Activated CD8-positive, alpha-beta T cell treated with anti-CD3 and anti-CD28 coated beads, Interleukin-2, amount 10 ng/mL, durations not matched to agents 7 days and 5 days (primary cell): ENCODE measurements around the gene APOL3. TPM values are rescaled to one million over a fixed set of nuclear protein-coding genes. Genes with fewer than 3 reads are reported as not detected.
"Not testable (repeated sequence)": the region's sequence is repeated elsewhere in the genome, so short reads cannot be mapped to it uniquely, and the experiment has no call there.

Experiments used
- ATAC-seq: fragments of 150-1000 bp; cut with Tn5 transposase; one replicate; pipeline ENCODE4 v1.10.0; 2021; ENCODE audit warnings: moderate library complexity
- CTCF ChIA-PET: fragments of 350-600 bp; sonication (Branson Sonifier 250); formaldehyde crosslinking; loops from one replicate; lab custom pipeline; 2021; ENCODE audit warnings: antibody characterized with exemption; lab: Charles Lee
- POLR2A ChIA-PET: fragments of 350-600 bp; sonication (Branson Sonifier 250); formaldehyde crosslinking; loops from one replicate; lab custom pipeline; 2021; ENCODE audit warnings: antibody characterized with exemption; lab: Charles Lee
- DNase-seq: peaks from one replicate; pipeline ENCODE4 v3.0.0-alpha.2; 2020
- H3K27ac Mint-ChIP-seq: one replicate; pipeline ENCODE4 v1.8.0; 2021; ENCODE audit warnings: mild to moderate bottlenecking, mixed read lengths
- H3K27me3 Mint-ChIP-seq: one replicate; pipeline ENCODE4 v1.8.0; 2021; ENCODE audit warnings: low read depth, mixed read lengths
- H3K36me3 Mint-ChIP-seq: one replicate; pipeline ENCODE4 v1.8.0; 2021; ENCODE audit warnings: low read depth, mixed read lengths
- H3K4me1 Mint-ChIP-seq: one replicate; pipeline ENCODE4 v1.8.0; 2021; ENCODE audit warnings: low read depth, mixed read lengths
- H3K4me3 Mint-ChIP-seq: one replicate; pipeline ENCODE4 v1.8.0; 2021; ENCODE audit warnings: mild to moderate bottlenecking, mixed read lengths
- H3K9me3 Mint-ChIP-seq: one replicate; pipeline ENCODE4 v1.8.0; 2022; ENCODE audit warnings: mixed read lengths; ENCODE audit not compliant: insufficient read depth
- total RNA-seq, 2 experiments: library from RNA; stranded (reverse); gene quantifications; one replicate each; pipeline ENCODE4 v1.2.3, GENCODE V29; 2021

APOL3 gene
- total RNA-seq, 2 experiments from 2014 or later: 77.1 to 80.2 TPM

DNA sequence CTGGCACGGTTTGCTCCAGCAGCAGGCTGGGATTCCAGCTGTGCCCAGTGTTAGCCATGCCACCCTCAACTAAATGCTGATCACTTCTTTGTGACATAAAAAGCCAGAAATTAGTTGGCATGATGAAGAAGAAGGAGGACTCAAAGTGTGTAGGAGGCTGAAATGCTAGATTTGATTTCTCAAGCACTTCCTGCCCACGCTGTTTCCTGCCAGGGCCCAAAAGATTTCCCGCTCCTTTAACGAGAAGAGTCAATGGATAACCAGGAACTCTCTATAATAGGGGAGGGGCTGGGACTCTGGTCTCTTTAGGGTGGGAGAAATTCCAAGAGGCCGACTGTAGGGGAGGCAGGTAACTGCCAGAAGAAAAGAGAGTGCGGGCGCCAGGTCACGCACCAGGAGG, 26.4 kb downstream of the APOL3 start:
- Mint-ChIP-seq H3K27ac (no peak overlapping the region), H3K36me3 (peaks cover 1% of the 10 kb centered on the region), H3K9me3 (no peaks in the 10 kb centered on the region), H3K4me3 (no peak overlapping the region), H3K4me1 (peaks cover 8% of the 10 kb centered on the region), H3K27me3 (peaks cover 6% of the 10 kb centered on the region)
- ATAC-seq (no peak), DNase-seq (no peak)
- CTCF ChIA-PET: interaction anchor here (2.4 to 3.4 kb wide), 2 partner anchors 10 to 68 kb away, joined by 15 read pairs; no protein-coding TSS in a partner anchor
- POLR2A ChIA-PET: no interaction called here

DNA sequence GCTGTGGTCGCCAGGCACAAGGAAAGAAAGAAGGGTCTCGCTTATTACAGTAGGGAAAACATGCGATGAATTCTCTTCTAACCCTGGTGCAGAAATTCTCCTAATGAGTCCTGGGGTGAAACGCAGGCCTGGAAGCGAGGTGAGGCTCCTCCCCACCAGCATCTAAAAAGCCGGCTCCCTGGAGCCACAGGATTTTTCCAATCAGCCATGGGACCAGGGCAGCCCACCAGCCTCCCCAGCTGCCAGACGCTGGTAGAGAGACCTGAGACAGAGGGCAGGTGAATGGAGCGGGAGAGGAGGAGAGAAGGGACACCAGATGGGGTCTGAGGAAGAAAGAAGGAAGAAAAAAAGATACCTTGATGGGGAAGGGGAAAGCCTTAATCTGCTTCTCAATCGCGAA, 28.6 kb downstream of the APOL3 start:
- peaks cover 13% of the 10 kb centered on the region for H3K27me3 Mint-ChIP-seq
- H3K36me3 Mint-ChIP-seq: no peaks in the 10 kb centered on the region
- ChIA-PET POLR2A (no interaction called here), CTCF (interaction anchor here (3.4 kb wide), 1 partner anchor 66 kb away, joined by 15 read pairs; no protein-coding TSS in a partner anchor)
- no peaks in the 10 kb centered on the region for H3K9me3 Mint-ChIP-seq
- no peak for DNase-seq
- no peak for ATAC-seq
- H3K4me1 Mint-ChIP-seq: peaks cover 8% of the 10 kb centered on the region
- no peak overlapping the region for H3K27ac Mint-ChIP-seq
- no peak overlapping the region for H3K4me3 Mint-ChIP-seq

DNA sequence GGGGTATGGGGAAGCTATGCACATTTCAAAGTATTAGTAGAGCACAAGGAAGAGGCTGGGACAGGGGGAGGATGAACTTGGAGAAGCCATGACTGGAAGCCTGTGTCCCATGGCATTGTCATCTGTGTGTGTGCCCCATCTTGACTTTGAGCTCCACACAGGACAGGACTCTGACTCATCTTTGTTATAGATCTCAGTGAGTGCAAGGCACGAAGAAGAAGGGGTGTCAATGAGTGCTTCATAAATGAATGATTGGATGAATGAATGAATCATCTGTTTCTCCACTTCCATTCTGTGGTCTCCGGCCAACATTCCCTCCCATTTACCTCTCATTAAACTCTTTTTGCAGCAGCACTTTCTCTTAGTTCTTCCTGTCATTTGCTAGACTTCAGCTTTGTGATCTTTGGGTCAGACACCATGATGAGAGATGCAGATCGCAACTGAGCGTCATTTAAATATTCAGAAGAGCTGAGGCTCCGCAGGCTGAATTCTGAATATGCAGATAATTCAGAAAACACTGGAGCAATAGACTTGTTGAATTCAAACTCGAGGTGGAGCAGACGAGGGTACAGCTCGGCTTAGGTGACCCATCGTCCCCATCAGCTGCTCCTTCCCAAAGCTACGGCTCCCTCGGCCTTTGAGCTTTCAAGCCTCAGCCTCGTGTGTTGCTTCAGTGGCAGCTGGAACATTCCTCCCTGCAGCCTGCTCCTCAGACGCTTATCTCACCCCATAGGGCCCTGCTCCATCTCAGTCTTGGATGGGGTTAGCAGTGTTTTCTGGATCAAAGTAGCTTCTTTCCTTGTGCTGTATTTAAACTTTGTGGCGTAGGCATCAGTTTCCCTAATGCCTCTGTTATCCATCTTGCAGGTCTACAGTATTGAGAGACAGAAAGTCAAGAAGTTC, 30.8 kb downstream of the APOL3 start:
- ATAC-seq (no peak), DNase-seq (no peak)
- no peaks in the 10 kb centered on the region for H3K9me3 Mint-ChIP-seq
- no peaks in the 10 kb centered on the region for H3K36me3 Mint-ChIP-seq
- H3K4me3 Mint-ChIP-seq: no peak overlapping the region
- H3K27ac Mint-ChIP-seq: no peak overlapping the region
- ChIA-PET POLR2A (no interaction called here), CTCF (interaction anchor here (0.6 to 1.5 kb wide), 5 partner anchors 15 to 1000 kb away, joined by 3 to 6 read pairs (median 3); no protein-coding TSS in a partner anchor)
- peaks cover 15% of the 10 kb centered on the region for H3K27me3 Mint-ChIP-seq
- peaks cover 9% of the 10 kb centered on the region for H3K4me1 Mint-ChIP-seq

DNA sequence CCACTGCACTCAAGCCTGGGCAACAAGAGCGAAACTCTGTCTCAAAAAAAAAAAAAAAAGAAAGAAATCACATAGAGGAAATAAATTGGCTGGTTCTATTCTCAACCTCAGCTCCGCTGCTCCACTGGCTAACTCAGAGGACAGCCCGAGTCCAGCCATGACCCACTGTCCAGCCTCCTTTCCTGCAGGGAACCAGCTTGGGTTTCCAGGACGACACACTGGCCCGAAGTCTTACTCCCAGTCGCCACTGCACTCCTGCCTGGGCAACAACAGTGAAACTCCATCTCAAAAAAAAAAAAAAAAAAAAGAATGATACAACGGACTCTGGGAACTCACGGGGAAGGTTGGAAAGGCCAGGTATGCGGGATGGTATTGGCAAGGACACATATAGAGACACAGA, 31.5 kb downstream of the APOL3 start:
- POLR2A ChIA-PET: no interaction called here
- no peaks in the 10 kb centered on the region for H3K9me3 Mint-ChIP-seq
- DNase-seq (no peak), ATAC-seq (no peak)
- peaks cover 11% of the 10 kb centered on the region for H3K4me1 Mint-ChIP-seq
- no peaks in the 10 kb centered on the region for H3K36me3 Mint-ChIP-seq
- CTCF ChIA-PET: interaction anchor here (0.6 to 1.5 kb wide), 5 partner anchors 14 to 1000 kb away, joined by 3 to 6 read pairs (median 3); no protein-coding TSS in a partner anchor
- no peak overlapping the region for H3K27ac Mint-ChIP-seq
- no peak overlapping the region for H3K4me3 Mint-ChIP-seq
- H3K27me3 Mint-ChIP-seq: peaks cover 15% of the 10 kb centered on the region

DNA sequence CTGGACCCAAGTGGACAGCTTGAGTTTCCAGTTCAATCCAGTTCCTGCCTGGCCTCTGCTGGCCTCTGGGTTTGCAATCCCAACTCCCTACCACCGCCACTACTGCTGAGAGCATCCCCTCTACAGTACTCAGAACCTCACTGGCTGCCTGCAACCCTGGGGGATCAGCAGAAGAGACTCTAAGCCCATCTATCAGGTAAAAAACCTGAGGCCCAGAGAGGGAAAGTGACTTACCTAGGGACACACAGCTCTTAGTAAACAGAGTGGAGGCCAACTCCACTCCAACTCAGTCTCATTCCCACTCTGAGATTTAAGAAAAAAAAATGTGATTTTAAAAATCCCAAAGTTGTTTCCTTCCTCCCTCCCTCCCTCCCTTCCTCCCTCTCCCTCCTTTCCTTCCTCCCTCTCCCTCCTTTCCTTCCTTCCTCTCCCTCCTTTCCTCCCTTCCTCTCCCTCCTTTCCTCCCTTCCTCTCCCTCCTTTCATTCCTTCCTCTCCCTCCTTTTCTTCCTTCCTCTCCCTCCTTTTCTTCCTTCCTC, 34.5 kb downstream of the APOL3 start:
- ChIA-PET CTCF (interaction anchor here (0.9 to 4.3 kb wide), 6 partner anchors 11 to 775 kb away, joined by 3 to 37 read pairs (median 10); partner anchors contain the start of gene APOL3), POLR2A (no interaction called here)
- peaks cover 15% of the 10 kb centered on the region for H3K27me3 Mint-ChIP-seq
- no peaks in the 10 kb centered on the region for H3K9me3 Mint-ChIP-seq
- DNase-seq (no peak), ATAC-seq (no peak)
- H3K4me3 Mint-ChIP-seq: no peak overlapping the region
- H3K27ac Mint-ChIP-seq: no peak overlapping the region
- peaks cover 17% of the 10 kb centered on the region for H3K4me1 Mint-ChIP-seq
- H3K36me3 Mint-ChIP-seq: no peaks in the 10 kb centered on the region

DNA sequence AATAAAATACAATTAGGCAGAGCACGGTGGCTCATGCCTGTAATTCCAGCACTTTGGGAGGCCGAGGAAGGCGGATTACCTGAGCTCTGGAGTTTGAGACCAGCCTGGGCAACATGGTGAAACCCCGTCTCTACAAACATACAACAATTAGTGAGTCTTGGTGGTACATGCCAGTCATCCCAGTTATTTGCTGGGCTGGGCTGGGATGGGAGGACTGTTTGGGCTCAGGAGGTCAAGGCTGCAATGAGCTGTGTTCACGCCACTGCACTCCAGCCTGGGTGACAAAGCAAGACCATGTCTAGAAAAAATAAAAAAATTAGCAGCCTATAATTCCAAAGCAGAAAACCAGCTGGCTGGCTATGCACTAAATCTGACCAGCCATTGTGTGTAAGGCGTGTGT, 35.1 kb downstream of the APOL3 start:
- ChIA-PET POLR2A (no interaction called here), CTCF (interaction anchor here (0.9 to 4.3 kb wide), 10 partner anchors 8 to 775 kb away, joined by 3 to 37 read pairs (median 10); partner anchors contain the start of gene APOL3)
- H3K27me3 Mint-ChIP-seq: peaks cover 10% of the 10 kb centered on the region
- H3K9me3 Mint-ChIP-seq: no peaks in the 10 kb centered on the region
- no peak for DNase-seq
- H3K36me3 Mint-ChIP-seq: no peaks in the 10 kb centered on the region
- no peak overlapping the region for H3K27ac Mint-ChIP-seq
- no peak overlapping the region for H3K4me3 Mint-ChIP-seq
- ATAC-seq: no peak
- peaks cover 17% of the 10 kb centered on the region for H3K4me1 Mint-ChIP-seq

DNA sequence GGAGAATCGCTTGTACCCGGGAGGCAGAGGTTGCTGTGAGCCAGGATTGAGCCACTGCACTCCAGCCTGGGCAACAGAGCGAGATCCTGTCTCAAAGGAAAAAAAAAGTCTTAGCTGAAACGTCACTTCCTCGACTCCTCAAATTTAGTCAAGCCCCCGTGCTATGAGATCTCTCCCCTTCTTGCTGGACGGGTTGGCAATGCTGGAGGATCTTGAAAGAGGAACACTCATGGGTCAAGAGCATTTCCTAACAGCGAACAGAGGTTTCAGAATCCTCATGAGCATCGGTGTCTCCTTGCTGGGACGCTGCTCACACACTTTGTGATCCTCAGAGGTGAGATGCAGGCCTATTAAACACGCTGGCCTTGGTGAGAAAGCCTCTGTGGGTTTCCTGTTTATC, 35.9 kb downstream of the APOL3 start:
- Mint-ChIP-seq H3K27me3 (peaks cover 9% of the 10 kb centered on the region), H3K4me1 (peaks cover 17% of the 10 kb centered on the region), H3K36me3 (no peaks in the 10 kb centered on the region), H3K4me3 (no peak overlapping the region), H3K27ac (no peak overlapping the region), H3K9me3 (no peaks in the 10 kb centered on the region)
- POLR2A ChIA-PET: interaction anchor here (1.0 kb wide), 1 partner anchor 38 kb away, joined by 3 read pairs; no protein-coding TSS in a partner anchor
- no peak for DNase-seq
- CTCF ChIA-PET: interaction anchor here (0.6 to 4.3 kb wide), 37 partner anchors 9 to 774 kb away, joined by 3 to 37 read pairs (median 4); partner anchors contain the start of genes APOL3 and RBFOX2
- ATAC-seq: no peak

DNA sequence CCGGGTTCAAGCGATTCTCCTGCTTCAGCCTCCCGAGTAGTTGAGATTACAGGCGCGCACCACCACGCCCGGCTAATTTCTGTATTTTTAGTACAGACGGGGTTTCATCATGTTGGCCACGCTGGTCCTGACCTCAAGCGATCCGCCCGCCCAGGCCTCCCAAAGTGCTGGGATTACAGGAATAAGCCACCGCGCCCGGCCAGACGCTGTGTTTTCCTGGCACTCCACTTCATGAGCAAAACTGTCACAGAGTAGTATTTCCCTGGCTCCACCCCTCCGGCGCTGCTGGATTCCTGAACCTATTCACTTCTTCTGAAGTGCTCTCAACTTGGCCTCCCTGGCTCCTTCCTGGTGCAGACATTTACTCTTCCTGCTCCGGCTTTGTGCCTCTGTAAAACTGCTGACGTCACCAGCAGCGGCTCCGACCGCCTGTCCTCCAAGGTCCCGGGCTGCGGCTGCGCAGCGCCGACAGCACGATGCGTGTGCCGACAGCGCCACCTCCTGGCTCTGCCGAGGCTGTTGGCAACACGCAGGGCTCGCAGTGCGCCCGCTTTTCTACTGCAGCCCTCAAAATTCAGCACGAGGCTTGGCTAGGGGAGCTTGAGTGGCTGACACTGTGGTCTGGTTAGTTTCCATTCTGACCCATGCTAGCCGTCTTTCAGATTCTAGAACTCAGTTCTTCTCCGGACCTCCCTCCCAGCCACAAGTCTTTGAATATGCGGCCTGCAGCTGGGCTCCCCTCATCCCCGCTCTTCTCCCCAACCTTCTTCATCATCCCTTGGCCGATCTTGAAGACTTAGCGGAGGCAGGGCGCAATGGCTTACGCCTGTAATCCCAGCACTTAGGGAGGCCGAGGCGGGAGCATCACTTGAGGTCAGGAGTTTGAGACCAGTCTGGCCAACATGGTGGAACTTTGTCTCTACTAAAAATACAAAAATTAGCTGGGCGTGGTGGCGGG, 36.6 kb downstream of the APOL3 start:
- H3K36me3 Mint-ChIP-seq: no peaks in the 10 kb centered on the region
- ChIA-PET POLR2A (interaction anchor here (1.0 kb wide), 1 partner anchor 39 kb away, joined by 3 read pairs; no protein-coding TSS in a partner anchor), CTCF (interaction anchor here (0.6 to 4.3 kb wide), 37 partner anchors 8 to 773 kb away, joined by 3 to 37 read pairs (median 4); partner anchors contain the start of genes APOL3 and RBFOX2)
- no peaks in the 10 kb centered on the region for H3K9me3 Mint-ChIP-seq
- H3K4me1 Mint-ChIP-seq: peaks cover 17% of the 10 kb centered on the region
- ATAC-seq (peak; percentile 100), DNase-seq (peak; percentile 95)
- peaks cover 9% of the 10 kb centered on the region for H3K27me3 Mint-ChIP-seq
- peak overlapping the region; percentile 78 for H3K27ac Mint-ChIP-seq
- H3K4me3 Mint-ChIP-seq: peak overlapping the region; percentile 51

DNA sequence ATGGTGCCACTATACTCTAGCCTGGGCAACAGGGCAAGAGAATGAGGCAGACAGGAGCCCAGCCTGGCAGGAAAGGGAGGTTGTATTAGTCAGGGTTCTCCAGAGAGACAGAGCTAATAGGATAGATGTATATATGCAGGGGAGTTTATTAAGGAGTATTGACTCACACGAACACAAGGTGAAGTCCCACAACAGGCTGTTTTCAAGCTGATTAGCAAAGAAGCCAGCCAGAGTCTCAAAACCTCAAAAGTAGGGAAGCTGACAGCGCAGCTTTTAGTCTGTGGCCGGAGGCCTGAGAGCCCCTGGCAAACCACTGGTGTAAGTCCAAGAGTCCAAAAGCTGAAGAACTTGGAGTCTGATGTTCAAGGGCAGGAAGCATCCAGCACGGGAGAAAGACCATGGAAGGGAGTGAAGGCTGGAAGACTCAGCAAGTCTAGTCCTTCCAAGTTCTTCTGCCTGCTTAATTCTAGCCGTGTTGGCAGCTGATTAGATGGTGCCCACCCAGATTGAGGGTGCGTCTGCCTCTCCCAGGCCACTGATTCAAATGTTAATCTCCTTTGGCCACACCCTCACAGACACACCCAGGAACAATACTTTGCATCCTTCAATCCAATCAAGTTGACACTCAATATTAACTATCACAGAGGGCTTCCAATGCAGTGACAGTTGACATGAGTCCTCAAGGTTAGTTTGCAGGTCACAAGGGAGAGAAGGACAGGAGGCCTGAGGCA, 39.8 kb downstream of the APOL3 start:
- H3K4me3 Mint-ChIP-seq, H3K9me3 Mint-ChIP-seq, H3K27ac Mint-ChIP-seq, DNase-seq, ATAC-seq, H3K27me3 Mint-ChIP-seq, POLR2A ChIA-PET, H3K36me3 Mint-ChIP-seq: not testable (repeated sequence)
- H3K4me1 Mint-ChIP-seq: peaks cover 17% of the 10 kb centered on the region
- CTCF ChIA-PET: interaction anchor here (1.3 kb wide), 1 partner anchor 55 kb away, joined by 8 read pairs; no protein-coding TSS in a partner anchor

DNA sequence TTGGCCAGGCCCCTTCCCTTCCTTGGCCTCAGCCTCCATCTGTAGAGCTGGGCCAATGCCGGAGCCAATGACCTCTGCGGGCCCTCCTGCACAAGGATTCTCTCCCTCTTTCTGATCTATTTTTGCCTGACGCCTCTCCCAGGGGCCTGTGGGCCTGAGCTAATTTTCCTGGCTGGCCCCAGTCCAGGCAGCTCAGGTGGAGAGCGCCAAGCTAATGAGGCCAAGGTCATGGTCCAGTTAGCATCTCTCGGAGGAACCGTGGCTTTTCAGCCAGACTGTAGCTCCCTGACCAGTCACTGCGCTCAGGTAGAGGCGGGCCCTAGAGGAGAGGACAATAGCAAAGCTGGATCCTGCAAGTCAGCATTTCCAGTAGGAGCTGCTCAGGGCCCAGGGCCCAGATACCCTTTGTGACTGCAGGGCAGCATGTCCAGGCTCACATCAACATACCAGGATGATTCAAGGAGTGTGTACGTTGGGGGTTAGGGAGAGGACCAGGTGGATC, 43.5 kb downstream of the APOL3 start:
- Mint-ChIP-seq H3K36me3 (no peaks in the 10 kb centered on the region), H3K27me3 (no peaks in the 10 kb centered on the region), H3K4me3 (no peak overlapping the region), H3K27ac (no peak overlapping the region), H3K4me1 (no peaks in the 10 kb centered on the region), H3K9me3 (no peaks in the 10 kb centered on the region)
- POLR2A ChIA-PET: no interaction called here
- DNase-seq (no peak), ATAC-seq (no peak)
- CTCF ChIA-PET: interaction anchor here (1.1 to 2.2 kb wide), 2 partner anchors 51 to 52 kb away, joined by 3 to 7 read pairs; no protein-coding TSS in a partner anchor
